Left renal cortex interstitium (tissue), 4 donors: Measurements from ENCODE around the gene SLC25A25. TPM values are rescaled to one million over a fixed set of nuclear protein-coding genes. Genes with fewer than 3 reads are reported as not detected.
"Not testable (repeated sequence)": the region's sequence is repeated elsewhere in the genome, so short reads cannot be mapped to it uniquely, and the experiment has no call there.

Source experiments
- DNase-seq, 4 donors: peaks; one replicate each; pipeline ENCODE4 v3.0.0-alpha.2; 2013; ENCODE audit warnings: low read depth in 4 of 4, low spot score in 2 of 4, missing footprints in 1 of 4
- polyA plus RNA-seq, 4 donors: library from polyadenylated mRNA; unstranded; fragments of 120-200 nt; gene quantifications; one replicate each; pipeline ENCODE4 v1.2.1, GENCODE V29; 2013; ENCODE audit not compliant: insufficient read length in 4 of 4

Gene SLC25A25
- polyA plus RNA-seq, 4 donors, result 12.7 to 15.8 (median 13.9) TPM

- DNase-seq, result no peak
These were observed 15.9 kb upstream of the SLC25A25 start for GRCh38 chr9:128051932-128052709.

DNA sequence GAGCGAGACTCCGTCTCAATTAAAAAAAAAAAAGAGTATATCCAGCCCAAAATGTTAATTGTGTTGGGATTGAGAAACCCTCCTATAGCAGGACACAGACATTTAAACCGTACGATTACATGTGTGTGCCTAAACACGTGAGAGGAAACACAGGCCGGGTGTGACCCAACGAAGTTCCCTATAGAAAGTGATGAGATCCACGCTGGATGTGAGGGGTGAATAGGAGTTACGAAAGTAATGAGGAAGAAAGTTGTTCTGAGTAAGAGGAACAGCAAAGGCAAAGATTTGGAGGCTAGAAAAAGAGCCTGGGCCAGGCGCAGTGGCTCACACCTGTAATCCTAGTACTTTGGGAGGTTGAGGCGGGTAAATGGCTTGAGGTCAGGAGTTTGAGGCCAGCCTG is 14.5 kb upstream of the SLC25A25 start:
- DNase-seq, result no peak

DNA sequence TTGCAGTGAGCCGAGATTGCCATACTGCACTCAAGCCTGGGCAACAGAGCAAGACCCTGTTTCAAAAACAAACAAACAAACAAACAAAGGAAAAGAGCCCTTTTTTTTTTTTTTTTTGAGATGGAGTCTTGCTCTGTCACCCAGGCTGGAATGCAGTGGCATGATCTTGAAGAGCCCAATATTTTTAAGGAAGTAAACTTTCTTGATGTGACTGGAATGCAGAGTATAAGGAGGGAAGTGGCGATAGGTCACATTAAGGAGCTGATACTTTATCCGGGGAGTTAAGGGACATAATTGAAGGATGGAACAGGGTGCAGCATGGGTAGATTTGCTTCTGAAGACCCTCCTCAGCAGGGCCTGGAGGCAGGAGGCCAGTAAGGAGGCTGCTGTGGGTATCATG is 13.9 kb upstream of the SLC25A25 start:
- DNase-seq, result no peak

DNA sequence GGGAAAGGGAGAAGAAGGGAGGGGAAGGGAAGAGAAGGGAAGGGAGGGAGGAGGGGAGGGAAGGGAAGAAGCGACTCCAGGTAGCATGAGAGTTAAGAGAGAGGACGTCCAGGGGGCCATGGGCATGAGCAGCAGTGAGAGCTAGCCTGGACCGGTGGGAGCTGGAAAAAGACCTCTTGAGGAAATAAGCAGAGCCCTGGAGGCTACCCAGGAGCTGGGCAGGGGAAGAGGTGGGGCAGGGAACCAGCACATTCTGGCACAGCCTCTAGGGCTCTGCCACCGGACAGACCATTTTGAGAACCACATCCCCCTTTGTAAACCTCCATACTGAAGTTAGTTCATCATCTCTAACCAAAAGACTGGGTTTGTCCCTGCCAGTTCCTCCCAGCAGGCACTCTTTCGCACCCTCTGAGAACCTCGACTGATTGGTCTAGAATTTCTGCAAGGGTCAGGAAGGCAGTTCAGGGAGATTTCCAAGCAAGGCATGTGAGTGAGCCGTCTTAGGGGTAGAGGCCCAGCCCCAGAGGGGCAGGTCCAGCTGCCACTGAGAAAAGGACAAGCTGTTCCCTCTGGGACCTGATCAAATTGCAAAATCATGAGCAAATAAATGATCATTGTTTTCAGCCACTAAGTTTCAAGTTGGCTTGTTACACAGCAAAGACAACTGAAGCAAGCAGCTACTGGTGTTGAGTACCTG is 12.5 kb upstream of the SLC25A25 start:
- no peak for DNase-seq

DNA sequence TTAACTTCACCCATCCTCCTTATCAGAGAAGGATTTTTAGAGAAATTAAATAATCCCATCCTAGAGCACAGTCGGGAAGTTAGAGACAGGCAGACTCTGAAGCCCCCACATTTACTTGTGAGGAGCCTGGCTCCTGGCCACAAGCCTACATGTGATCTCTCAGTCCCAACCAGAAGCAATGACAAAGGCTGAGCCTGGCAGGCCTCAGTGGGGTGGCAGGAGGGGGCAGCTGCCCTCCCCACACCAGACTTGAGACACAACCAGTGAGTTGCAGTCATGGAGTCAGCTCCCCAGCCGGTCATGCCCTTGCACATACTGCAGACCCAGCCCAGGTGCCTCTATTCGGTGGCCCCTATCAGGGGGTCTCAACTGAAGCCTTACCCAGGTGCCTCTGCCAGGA is 11.9 kb upstream of the SLC25A25 start:
- DNase-seq, result no peak

GRCh38 chr9:128056887-128057723 is 10.9 kb upstream of the SLC25A25 start:
- no peak for DNase-seq

GRCh38 chr9:128057724-128058409 is 10.2 kb upstream of the SLC25A25 start:
- DNase-seq, result no peak

DNA sequence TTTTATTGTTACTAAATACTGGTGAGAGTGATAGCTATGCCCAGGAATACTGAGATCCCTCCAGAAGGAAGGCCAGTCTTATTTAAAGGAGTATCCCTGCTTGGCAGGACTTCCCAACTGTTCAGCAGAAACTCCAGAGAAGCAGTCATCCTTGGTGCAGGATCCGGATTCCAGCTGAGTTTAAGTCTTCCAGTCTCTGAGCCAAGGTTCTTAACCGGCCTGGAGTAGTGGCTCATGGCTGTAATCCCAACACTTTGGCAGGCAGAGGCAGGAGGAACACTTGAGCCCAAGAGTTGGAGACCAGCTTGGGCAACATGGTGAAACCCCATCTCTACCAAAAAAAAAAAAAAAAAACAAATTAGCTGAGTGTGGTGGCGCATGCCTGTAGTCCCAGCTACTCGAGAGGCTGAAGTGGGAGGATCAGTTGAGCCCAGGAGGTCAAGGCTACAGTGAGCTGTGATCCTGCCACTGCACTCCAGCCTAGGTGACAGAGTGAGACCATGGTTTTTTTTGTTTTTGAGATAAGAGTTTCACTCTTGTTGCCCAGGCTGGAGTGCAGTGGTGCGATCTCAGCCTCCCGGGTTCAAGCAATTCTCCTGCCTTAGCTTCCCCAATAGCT is 8.6 kb upstream of the SLC25A25 start:
- no peak for DNase-seq

DNA sequence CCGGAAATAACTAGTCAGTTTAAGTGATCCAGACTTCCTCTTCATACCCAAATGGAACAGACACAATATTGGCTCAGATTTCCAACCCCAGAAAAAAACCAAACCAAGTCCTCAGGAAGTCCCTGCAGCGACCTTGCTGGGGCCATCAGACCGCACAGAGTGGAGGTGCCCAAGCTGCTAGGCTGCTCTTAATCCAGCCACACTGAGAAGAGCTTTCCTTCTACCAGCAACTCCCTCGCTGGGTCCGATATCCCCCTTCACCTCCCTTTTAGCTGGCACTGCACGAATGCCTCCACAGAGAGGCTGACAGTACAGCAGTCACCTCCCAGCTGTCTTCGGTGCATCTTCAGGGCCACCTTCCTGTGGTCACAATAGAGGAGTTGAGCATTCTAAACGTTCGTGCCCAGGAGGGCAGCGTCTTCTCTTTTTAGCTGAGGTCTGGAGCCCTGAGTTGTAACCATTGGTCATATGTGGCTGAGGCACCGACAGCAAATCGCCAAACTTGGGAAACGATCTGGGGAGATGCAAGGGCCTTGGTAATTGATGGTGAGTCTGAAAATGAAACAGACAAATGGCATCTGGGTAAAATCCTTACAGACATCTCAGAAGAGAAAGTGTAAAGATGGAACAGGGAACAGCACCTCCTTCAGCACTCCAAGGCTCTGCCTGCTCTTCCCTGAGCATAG is 6.6 kb upstream of the SLC25A25 start:
- DNase-seq, result no peak

- no peak for DNase-seq
These were observed 5.8 kb upstream of the SLC25A25 start for GRCh38 chr9:128062279-128062678.

GRCh38 chr9:128062846-128063831 is 4.9 kb upstream of the SLC25A25 start:
- no peak for DNase-seq

DNA sequence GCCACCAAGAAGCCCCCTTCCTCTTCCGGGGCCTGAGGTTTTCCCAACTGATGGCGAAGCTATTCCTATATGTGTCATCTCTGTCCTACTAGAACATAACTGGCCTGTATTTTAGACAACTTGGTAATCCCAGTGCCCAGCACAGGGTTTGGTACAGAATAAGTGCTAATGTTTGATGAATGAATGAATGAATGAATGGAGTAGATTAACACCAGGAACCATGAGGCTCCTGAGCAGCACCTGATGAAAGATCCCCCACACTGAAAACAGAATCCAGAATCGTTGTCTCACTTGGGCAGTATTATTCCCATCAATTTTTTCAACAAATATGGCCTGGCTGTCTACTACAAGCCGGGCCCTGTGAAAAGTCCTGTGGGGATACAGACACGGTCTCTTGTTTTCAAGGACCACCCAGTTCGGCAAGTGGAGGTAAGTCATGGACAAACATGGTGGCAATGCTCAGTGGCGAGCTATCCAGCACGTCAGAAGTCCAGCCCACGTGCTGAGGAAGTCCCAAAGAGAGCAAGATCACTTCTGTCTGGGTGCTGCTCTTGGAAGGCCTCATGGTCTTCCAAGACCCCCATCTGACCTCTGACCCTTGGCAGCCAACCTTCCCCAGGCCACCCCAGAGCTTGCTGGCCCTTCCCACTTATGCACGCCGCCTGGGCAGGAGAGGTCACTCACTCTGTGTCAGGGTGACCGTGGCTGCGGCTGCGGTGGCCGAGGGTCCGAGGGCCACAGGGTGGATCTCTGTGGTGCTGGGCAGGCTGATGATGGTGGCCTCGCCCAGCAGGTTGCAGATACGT is 1.9 kb upstream of the SLC25A25 start:
- DNase-seq, result no peak

DNA sequence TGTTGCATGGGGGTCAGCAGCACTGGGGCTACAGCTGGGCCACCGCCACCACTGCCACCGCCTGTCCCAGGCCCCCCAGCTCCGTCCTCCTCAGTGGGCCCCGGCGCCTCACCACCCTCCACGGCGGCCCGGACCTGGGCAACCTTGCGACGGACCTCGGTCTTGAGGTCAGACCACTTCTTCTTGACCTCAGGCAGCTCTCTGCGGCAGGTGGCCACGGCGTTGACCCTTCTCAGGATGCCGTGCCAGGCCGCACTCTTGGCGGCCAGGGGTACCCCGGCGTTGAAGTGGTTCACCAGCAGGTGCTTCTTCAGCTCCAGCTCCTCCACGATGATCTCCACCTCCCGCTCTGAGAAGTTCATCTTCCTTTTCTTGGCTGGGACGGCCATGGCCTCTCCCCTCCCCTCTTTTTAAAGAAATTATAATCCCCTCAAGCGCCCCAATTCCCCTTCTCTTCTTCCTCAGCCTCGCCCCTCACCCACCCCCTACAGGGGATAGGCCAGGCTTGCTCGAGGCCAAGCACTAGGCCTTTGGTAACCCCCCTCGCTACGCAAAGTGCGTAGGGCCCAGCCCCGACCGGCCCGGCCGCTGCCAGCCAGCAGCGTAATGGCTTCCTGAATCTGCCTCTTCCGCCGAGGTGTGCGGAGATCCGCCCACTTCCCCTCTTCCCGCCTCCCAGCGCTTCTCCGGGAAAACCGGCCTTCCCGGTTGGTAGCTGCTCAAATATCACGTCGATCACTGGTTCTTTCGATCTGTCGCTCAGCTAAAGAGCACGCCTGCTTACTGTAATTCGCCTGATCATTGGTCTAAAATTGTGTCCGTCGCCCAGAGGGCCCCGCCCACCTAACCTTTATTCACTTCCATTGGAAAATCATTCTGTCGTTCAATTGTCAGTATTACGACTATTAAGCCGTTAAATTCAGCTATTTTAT is 1.1 kb upstream of the SLC25A25 start, which contains the start of gene NAIF1:
Gene NAIF1 (minus strand): TSS at position 608 of the 932 bp plus-strand sequence. CDS start 219 bp downstream, at position 389.
- DNase-seq, result peak; percentile 98 to 99 (median 98)

DNA sequence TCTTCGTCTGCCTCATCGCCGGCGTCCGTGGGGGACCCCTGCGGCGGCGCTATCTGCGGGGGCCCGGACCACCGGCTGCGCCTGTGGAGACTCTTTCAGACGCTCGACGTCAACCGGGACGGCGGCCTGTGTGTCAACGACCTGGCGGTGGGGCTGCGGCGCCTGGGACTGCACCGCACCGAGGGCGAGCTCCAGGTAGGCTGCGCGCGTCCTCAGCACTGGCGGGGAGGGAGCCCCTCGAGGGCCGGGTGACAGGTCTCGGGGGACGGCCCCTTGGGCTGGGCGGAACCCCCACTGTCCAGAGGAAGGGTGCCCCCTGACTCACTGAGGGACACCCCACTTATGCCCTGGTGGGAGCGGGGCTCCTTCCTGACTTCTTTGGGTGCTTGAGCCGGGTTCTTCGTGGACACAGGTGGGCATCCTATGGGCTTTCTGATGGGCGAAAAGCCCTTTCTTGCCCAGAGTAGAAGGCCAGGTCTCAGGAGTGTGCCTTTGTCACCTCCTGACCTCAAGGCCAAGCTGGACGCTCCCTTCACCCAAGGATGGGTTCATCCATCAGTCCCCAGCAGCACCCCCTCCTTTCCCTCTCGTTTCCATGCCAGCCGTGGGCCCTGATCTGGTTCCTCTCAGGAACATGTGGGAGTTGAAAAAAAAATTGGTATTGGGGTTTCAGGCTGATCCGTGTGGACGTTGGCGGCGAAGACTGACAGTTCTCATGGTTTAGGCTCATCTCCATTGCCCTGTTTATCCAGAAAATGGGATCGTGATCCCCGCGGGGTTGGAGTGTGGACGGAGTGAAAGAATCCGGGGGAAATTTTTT is 564 bp downstream of the SLC25A25 start:
- DNase-seq, result no peak

GRCh38 chr9:128070874-128071273 is 2.8 kb downstream of the SLC25A25 start:
- no peak for DNase-seq

GRCh38 chr9:128071475-128071874 is 3.4 kb downstream of the SLC25A25 start:
- not testable (repeated sequence) for DNase-seq
